Left kidney (tissue), 8 donors: Measurements from ENCODE around the gene CYP11A1. TPM values are rescaled to one million over a fixed set of nuclear protein-coding genes. Genes with fewer than 3 reads are reported as not detected.

Experiments used
- DNase-seq: peaks from one replicate; pipeline ENCODE4 v3.0.0-alpha.2; 2013
- long read RNA-seq, 8 donors: transcript quantifications; one replicate each; lab custom pipeline, GENCODE V29; 2026
- polyA plus RNA-seq: library from polyadenylated mRNA; unstranded; fragments of 120-200 nt; gene quantifications from one replicate; pipeline ENCODE4 v1.2.1, GENCODE V29; 2013; ENCODE audit not compliant: insufficient read length

CYP11A1 gene
- 1.2 TPM for polyA plus RNA-seq
- long read RNA-seq, donor 1, result 0 reads
- long read RNA-seq, donor 2, partial matches to known transcripts, result 0 of 1 reads
- long read RNA-seq, donor 2, other reads (novel, unspliced or antisense), result 0 of 1 reads
- long read RNA-seq, donor 3, result 0 reads
- long read RNA-seq, donor 4, result 0 reads
- long read RNA-seq, donor 5, result 0 reads
- long read RNA-seq, donor 6, result 0 reads
- long read RNA-seq, donor 7, partial matches to known transcripts, result 0 of 1 reads
- long read RNA-seq, donor 7, other reads (novel, unspliced or antisense), result 0 of 1 reads
- long read RNA-seq, donor 8, result 0 reads

- DNase-seq, result no peak
Observed at GRCh38 chr15:74367296-74367854, at the start of gene CYP11A1. TSS of gene CYP11A1 (minus strand) at chr15:74367646. CDS start at chr15:74367585, 61 bp downstream.

- no peak for DNase-seq
Observed at GRCh38 chr15:74417225-74417624, 49.8 kb upstream of the CYP11A1 start.

- DNase-seq, result no peak
Observed at GRCh38 chr15:74415966-74416916, 48.8 kb upstream of the CYP11A1 start.

GRCh38 chr15:74414603-74415338 is 47.3 kb upstream of the CYP11A1 start:
- DNase-seq, result no peak

GRCh38 chr15:74414081-74414580 is 46.7 kb upstream of the CYP11A1 start:
- no peak for DNase-seq

GRCh38 chr15:74413350-74414080 is 46.1 kb upstream of the CYP11A1 start:
- no peak for DNase-seq

- DNase-seq, result no peak
Observed at GRCh38 chr15:74412159-74412558, 44.7 kb upstream of the CYP11A1 start.

- no peak for DNase-seq
Observed at GRCh38 chr15:74411686-74412085, 44.2 kb upstream of the CYP11A1 start.

GRCh38 chr15:74410502-74410901 is 43.1 kb upstream of the CYP11A1 start:
- no peak for DNase-seq

- DNase-seq, result no peak
Observed at GRCh38 chr15:74409225-74409624, 41.8 kb upstream of the CYP11A1 start.

- no peak for DNase-seq
Observed at GRCh38 chr15:74408815-74409214, 41.4 kb upstream of the CYP11A1 start.

GRCh38 chr15:74408385-74408784 is 40.9 kb upstream of the CYP11A1 start:
- DNase-seq, result no peak

- DNase-seq, result no peak
Observed at GRCh38 chr15:74406992-74407705, 39.7 kb upstream of the CYP11A1 start.

- no peak for DNase-seq
Observed at GRCh38 chr15:74406517-74406916, 39.1 kb upstream of the CYP11A1 start.

- no peak for DNase-seq
Observed at GRCh38 chr15:74405823-74406222, 38.4 kb upstream of the CYP11A1 start.

- no peak for DNase-seq
Observed at GRCh38 chr15:74403991-74404563, 36.6 kb upstream of the CYP11A1 start.

- no peak for DNase-seq
Observed at GRCh38 chr15:74403588-74403919, 36.1 kb upstream of the CYP11A1 start.

GRCh38 chr15:74402873-74403587 is 35.6 kb upstream of the CYP11A1 start:
- DNase-seq, result no peak

GRCh38 chr15:74402337-74402841 is 34.9 kb upstream of the CYP11A1 start:
- DNase-seq, result no peak
